ENCODE measurements around the gene ANKLE1.

GRCh38 chr19:17330262-17331044, 48.8 kb downstream of the ANKLE1 start:
- TF ChIP-seq YY1 (IDR thresholded peaks at IDR 0.05; ENCODE audit: insufficient read depth, insufficient read length) (no peak), SUZ12 (IDR thresholded peaks at IDR 0.05; ENCODE audit: extremely low read depth, insufficient read depth, insufficient read length) (no peak)

Data from NT2/D1 (cell line).